H1 (cell line): ENCODE data around the gene CCDC33. TPM values are rescaled to one million over a fixed set of nuclear protein-coding genes. Genes with fewer than 3 reads are reported as not detected.

ENCODE experiments used
- CTCF ChIA-PET: fragments of 300-600 bp; sonication (Branson Sonifier 250); formaldehyde crosslinking; loops from one replicate; lab custom pipeline; 2021; ENCODE audit not compliant: partially characterized antibody; lab: Charles Lee
- POLR2A ChIA-PET: fragments of 300-600 bp; sonication (Branson Sonifier 250); formaldehyde crosslinking; loops from one replicate; lab custom pipeline; 2021; ENCODE audit warnings: inconsistent platforms; ENCODE audit not compliant: partially characterized antibody; lab: Charles Lee
- DNase-seq, 2 experiments: peaks; one replicate each; pipeline versions ENCODE4 v3.0.0 to v3.0.0-alpha.2; 2010 to 2022; ENCODE audit warnings: low spot score in 2 of 2, low read depth in 1 of 2, mixed read lengths in 1 of 2
- FAIRE-seq: peaks from 2 replicates; lab custom pipeline; 2011; peaks lifted over from hg19 to GRCh38; lab: Jason Lieb, UNC
- H2AFZ ChIP-seq: 2 replicates; pipeline ENCODE4 v1.8.1; 2012; ENCODE audit warnings: low read length, inconsistent platforms
- H2AK5ac ChIP-seq: 2 replicates; pipeline ENCODE4 v1.6.1; 2013; ENCODE audit warnings: low read depth, low read length
- H2BK120ac ChIP-seq: replicated peaks from 2 replicates; pipeline ENCODE3; 2013; ENCODE audit warnings: low read depth, low read length, inconsistent platforms
- H2BK12ac ChIP-seq: 2 replicates; pipeline ENCODE4 v1.6.1; 2013; ENCODE audit warnings: low read depth, low read length
- H2BK15ac ChIP-seq: 2 replicates; pipeline ENCODE4 v1.6.1; 2013; ENCODE audit warnings: low read length
- H2BK20ac ChIP-seq: 2 replicates; pipeline ENCODE4 v1.6.1; 2013; ENCODE audit warnings: low read length
- H2BK5ac ChIP-seq: 2 replicates; pipeline ENCODE4 v1.6.1; 2013; ENCODE audit warnings: low read depth, low read length
- H3K14ac ChIP-seq: 2 replicates; pipeline ENCODE4 v1.6.1; 2013; ENCODE audit warnings: inconsistent platforms; ENCODE audit not compliant: insufficient read length
- H3K18ac ChIP-seq: 2 replicates; pipeline ENCODE4 v1.6.1; 2013; ENCODE audit warnings: low read length; ENCODE audit errors: extremely low read depth
- H3K23ac ChIP-seq: 2 replicates; pipeline ENCODE4 v1.6.1; 2013; ENCODE audit warnings: inconsistent platforms; ENCODE audit not compliant: insufficient read length
- H3K23me2 ChIP-seq: 2 replicates; pipeline ENCODE4 v1.6.1; 2013; ENCODE audit warnings: low read depth, low read length
- H3K27ac ChIP-seq: 2 replicates; pipeline ENCODE4 v1.6.1; 2011; ENCODE audit warnings: low read depth, low read length, inconsistent platforms
- H3K27me3 ChIP-seq, 4 experiments: replicated peaks in 1 of 4; 1 replicate in 1 of 4; 2 replicates in 3 of 4; pipeline versions ENCODE4 v1.6.1 to v1.8.1; 2011 to 2013; ENCODE audit warnings: low read length in 3 of 4, mild to moderate bottlenecking in 3 of 4, inconsistent platforms in 2 of 4, mixed read lengths in 2 of 4, moderate library complexity in 1 of 4; ENCODE audit not compliant: control insufficient read depth in 3 of 4, insufficient read depth in 3 of 4; ENCODE audit errors: extremely low read depth in 1 of 4
- H3K36me3 ChIP-seq, 4 experiments: 2 replicates each; pipeline versions ENCODE4 v1.6.1 to v1.8.1; 2011 to 2013; ENCODE audit warnings: mild to moderate bottlenecking in 4 of 4, low read length in 3 of 4, moderate library complexity in 2 of 4, control low read depth in 1 of 4, inconsistent platforms in 1 of 4; ENCODE audit not compliant: insufficient read depth in 4 of 4, control insufficient read depth in 2 of 4
- H3K4ac ChIP-seq: replicated peaks from 2 replicates; pipeline ENCODE3; 2013; ENCODE audit warnings: low read length, low read depth, mixed read lengths, inconsistent platforms; ENCODE audit not compliant: insufficient read length
- H3K4me1 ChIP-seq, 4 experiments: replicated peaks in 1 of 4; 1 replicate in 1 of 4; 2 replicates in 3 of 4; pipeline versions ENCODE4 v1.6.1 to v1.8.1; 2011 to 2013; ENCODE audit warnings: low read length in 3 of 4, inconsistent platforms in 2 of 4, mixed read lengths in 1 of 4; ENCODE audit not compliant: insufficient read depth in 4 of 4, control insufficient read depth in 3 of 4
- H3K4me2 ChIP-seq, 2 experiments: 2 replicates each; pipeline versions ENCODE4 v1.6.1 to v1.8.1; 2011 to 2013; ENCODE audit warnings: low read depth in 2 of 2, low read length in 2 of 2, control low read depth in 1 of 2, inconsistent platforms in 1 of 2, mild to moderate bottlenecking in 1 of 2; ENCODE audit not compliant: insufficient read depth in 1 of 2
- H3K4me3 ChIP-seq, 4 experiments: fragments of 200-600, 300-600 bp in 1 of 4; sonication (generic), shearing (Covaris generic), sonication (Bioruptor Twin) in 1 of 4; 2 replicates each; pipeline versions ENCODE4 v1.5.1 to v1.8.1; 2011 to 2016; ENCODE audit warnings: low read length in 4 of 4, low read depth in 3 of 4, control low read depth in 2 of 4, inconsistent platforms in 2 of 4, mild to moderate bottlenecking in 2 of 4, mixed read lengths in 1 of 4, moderate library complexity in 1 of 4; ENCODE audit not compliant: insufficient read depth in 2 of 4; ENCODE audit errors: extremely low read depth in 1 of 4
- H3K56ac ChIP-seq: replicated peaks from 2 replicates; pipeline ENCODE3; 2013; ENCODE audit warnings: low read depth, mild to moderate bottlenecking, mixed read lengths, low read length, inconsistent platforms; ENCODE audit not compliant: insufficient read length
- H3K79me1 ChIP-seq: 2 replicates; pipeline ENCODE4 v1.6.1; 2013; ENCODE audit warnings: low read depth, low read length, control low read depth
- H3K79me2 ChIP-seq, 2 experiments: 2 replicates each; pipeline versions ENCODE4 v1.6.1 to v1.8.1; 2012 to 2013; ENCODE audit warnings: low read length in 2 of 2, mild to moderate bottlenecking in 2 of 2, inconsistent platforms in 1 of 2; ENCODE audit not compliant: insufficient read depth in 2 of 2, control insufficient read depth in 1 of 2
- H3K9ac ChIP-seq, 4 experiments: replicated peaks in 1 of 4; 1 replicate in 1 of 4; 2 replicates in 3 of 4; pipeline versions ENCODE4 v1.6.1 to v1.8.1; 2011 to 2013; ENCODE audit warnings: low read depth in 3 of 4, low read length in 3 of 4, control low read depth in 2 of 4, mild to moderate bottlenecking in 2 of 4, moderate library complexity in 2 of 4, inconsistent platforms in 1 of 4; ENCODE audit errors: extremely low read depth in 1 of 4
- H3K9me3 ChIP-seq, 2 experiments: 2 replicates each; pipeline versions ENCODE4 v1.6.1 to v1.8.1; 2012 to 2013; ENCODE audit warnings: mild to moderate bottlenecking in 2 of 2, moderate library complexity in 2 of 2, control low read depth in 1 of 2, inconsistent platforms in 1 of 2, low read depth in 1 of 2, low read length in 1 of 2, mixed read lengths in 1 of 2; ENCODE audit not compliant: insufficient read depth in 2 of 2
- H4K20me1 ChIP-seq, 2 experiments: replicated peaks in 1 of 2; 2 replicates each; pipeline versions ENCODE3 to v1.8.1; 2011 to 2013; ENCODE audit warnings: inconsistent platforms in 2 of 2, low read length in 2 of 2, mild to moderate bottlenecking in 1 of 2; ENCODE audit not compliant: insufficient read depth in 2 of 2, control insufficient read depth in 1 of 2
- H4K5ac ChIP-seq: 2 replicates; pipeline ENCODE4 v1.6.1; 2013; ENCODE audit warnings: low read length, low read depth, mixed read lengths, inconsistent platforms; ENCODE audit not compliant: insufficient read length
- H4K8ac ChIP-seq: 2 replicates; pipeline ENCODE4 v1.8.0; 2013; ENCODE audit warnings: mild to moderate bottlenecking, moderate library complexity, low read length, inconsistent platforms; ENCODE audit not compliant: insufficient read depth; ENCODE audit errors: extremely low read depth
- H4K91ac ChIP-seq: replicated peaks from 2 replicates; pipeline ENCODE3; 2013; ENCODE audit warnings: low read length, mixed read lengths, inconsistent platforms; ENCODE audit not compliant: insufficient read length
- ASH2L ChIP-seq: fragments of 200-600, 300-600 bp; sonication (generic); IDR thresholded peaks from one replicate; pipeline ENCODE4 v1.7.1; 2017; ENCODE audit warnings: low read length
- CTCF ChIP-seq, 3 experiments: IDR thresholded peaks; 1 replicate in 2 of 3; 2 replicates in 1 of 3; pipeline versions ENCODE4 v1.5.1 to v1.6.1; 2011; ENCODE audit warnings: low read length in 3 of 3, mild to moderate bottlenecking in 3 of 3, inconsistent platforms in 2 of 3, low read depth in 1 of 3, moderate library complexity in 1 of 3; ENCODE audit not compliant: insufficient read depth in 1 of 3; ENCODE audit errors: control extremely low read depth in 1 of 3
- GABPA ChIP-seq: IDR thresholded peaks from 2 replicates; pipeline ENCODE4 v1.6.1; 2011; ENCODE audit warnings: mild to moderate bottlenecking, low read length, moderate library complexity, borderline replicate concordance; ENCODE audit not compliant: insufficient read depth
- HDAC6 ChIP-seq: IDR thresholded peaks from one replicate; pipeline ENCODE4 v1.7.1; 2012; ENCODE audit warnings: low read depth, mild to moderate bottlenecking, inconsistent platforms, low read length, moderate library complexity
- KDM5A ChIP-seq: fragments of 200-600 bp; IDR thresholded peaks from 2 replicates; pipeline ENCODE4 v1.7.1; 2012; ENCODE audit warnings: mild to moderate bottlenecking, low read length, inconsistent platforms, mixed read lengths
- RFX5 ChIP-seq: IDR thresholded peaks from 2 replicates; pipeline ENCODE4 v1.6.1; 2011; ENCODE audit warnings: low read depth, low read length, improper control_type of control experiment, borderline replicate concordance
- RNF2 ChIP-seq: fragments of 200-900, 300-1000 bp; sonication (generic); IDR thresholded peaks from 2 replicates; pipeline ENCODE4 v1.7.1; 2016; ENCODE audit warnings: borderline replicate concordance, low read depth, mild to moderate bottlenecking, antibody characterized with exemption, low read length; ENCODE audit not compliant: poor library complexity, severe bottlenecking; ENCODE audit errors: missing control alignments
- SAP30 ChIP-seq: fragments of 300-600 bp; sonication (generic); IDR thresholded peaks from 2 replicates; pipeline ENCODE4 v1.7.1; 2012; ENCODE audit warnings: low read length, moderate library complexity, mild to moderate bottlenecking, inconsistent platforms; ENCODE audit not compliant: insufficient read depth, insufficient replicate concordance
- SUZ12 ChIP-seq: fragments of 200-600 bp; sonication (generic); IDR thresholded peaks from 2 replicates; pipeline ENCODE4 v1.6.1; 2012; ENCODE audit warnings: mild to moderate bottlenecking, inconsistent platforms, low read length, moderate library complexity, mixed read lengths
- WGBS, 2 experiments: shearing (Covaris generic) in 1 of 2; methylation state at CpG; one replicate each; pipeline versions ENCODE4 v1.1.6 to v1.1.7; 2013 to 2015; ENCODE audit warnings: low lambda C conversion rate in 2 of 2, mixed read lengths in 2 of 2, inconsistent platforms in 1 of 2, low coverage in 1 of 2, missing lambda C conversion rate in 1 of 2; ENCODE audit not compliant: insufficient replicate concordance in 2 of 2, insufficient coverage in 1 of 2, insufficient read length in 1 of 2; ENCODE audit errors: extremely low coverage in 1 of 2, missing lambda C conversion rate in 1 of 2; 5-methylcytosine and 5-hydroxymethylcytosine counted together
- polyA plus RNA-seq, 7 experiments: library from polyadenylated mRNA; depleted of rRNA in 3 of 7; stranded (reverse) in 5 of 7; unstranded in 2 of 7; fragments of >200 nt in 5 of 7; fragments of 200-250 nt in 2 of 7; gene quantifications; 1 replicate in 5 of 7; 2 replicates in 1 of 7; 4 replicates in 1 of 7; pipeline versions ENCODE4 v1.2.1 to v1.2.3, GENCODE V29; 2011 to 2013; ENCODE audit warnings: missing spikeins in 2 of 7, mixed read lengths in 2 of 7
- total RNA-seq: library from RNA; stranded (reverse); fragmentation: NEBNext Ultra II Directional; extraction: Animal tissue kit (Norgen Biotek cat#: 25700); gene quantifications from 2 replicates; pipeline ENCODE4 v1.2.1, GENCODE V29; 2021

Gene CCDC33
- total and polyA plus RNA-seq, 2 of the 8 experiments (the other 6 are each of a cell fraction or from before 2014, with no cell fraction given): 2.0 to 2.7 TPM

GRCh38 chr15:74199297-74199652 is 36.9 kb upstream of the CCDC33 start:
- Histone ChIP-seq H2BK15ac (0 out of 2 replicates have a peak overlapping the region, but pooled peaks have one; percentile 46), H3K23ac (no peak overlapping the region), H3K4me2 (no peak overlapping the region), H4K91ac (no peak overlapping the region), H3K23me2 (peaks cover 4% of the 10 kb centered on the region; the same call in 1 of the 2 replicates), H3K9me3 (no peaks in the 10 kb centered on the region), H4K8ac (no peak overlapping the region), H2AK5ac (no peak overlapping the region), H2AFZ (no peak overlapping the region), H3K56ac (no peak overlapping the region), H3K27me3 (no peaks in the 10 kb centered on the region), H4K20me1 (no peaks in the 10 kb centered on the region), H3K14ac (no peak overlapping the region), H3K4me3 (no peak overlapping the region), H3K27ac (no peak overlapping the region), H3K9ac (no peak overlapping the region), H2BK20ac (no peak overlapping the region), H3K36me3 (no peaks in the 10 kb centered on the region), H2BK120ac (no peak overlapping the region), H3K79me1 (peaks cover 3% of the 10 kb centered on the region; the same call in 1 of the 2 replicates), H3K4ac (peak overlapping the region; percentile 41), H2BK5ac (no peak overlapping the region; the same call in 1 of the 2 replicates), H3K4me1 (peaks cover 0 to 38% (median 27%) of the 10 kb centered on the region in 4 experiments; a peak in 6 of 7 replicates), H3K18ac (no peak overlapping the region), H2BK12ac (peak overlapping the region; percentile 68; the same call in 1 of the 2 replicates), H3K79me2 (0 out of 4 replicates have a peak, but pooled peaks cover 0 to 4% of the 10 kb centered on the region in 2 experiments), H4K5ac (no peak overlapping the region)
- 94% methylated on average over 6 of the region's 6 CpGs; no CpG with 5 or more reads in 1 of the 2 experiments for WGBS, 2 experiments
- FAIRE-seq (no peak), DNase-seq (no peak)
- CTCF ChIA-PET: interaction anchor here (1.2 to 6.1 kb wide), 11 partner anchors 10 to 123 kb away, joined by 3 to 38 read pairs (median 6); partner anchors contain the start of genes ISLR and ISLR2
- POLR2A ChIA-PET: interaction anchor here (0.8 to 7.3 kb wide), 3 partner anchors 10 to 16 kb away, joined by 4 to 76 read pairs (median 58); no protein-coding TSS in a partner anchor
- TF ChIP-seq RNF2: no peak
- no peak for TF ChIP-seq ASH2L
- TF ChIP-seq CTCF (IDR thresholded peaks at IDR 0.05; ENCODE audit: control extremely low read depth in 1 of 3, insufficient read depth in 1 of 3, low read depth in 1 of 3, low read length in 3 of 3): no peak
- TF ChIP-seq GABPA: no peak
- no peak for TF ChIP-seq SAP30
- TF ChIP-seq KDM5A: no peak
- no peak for TF ChIP-seq HDAC6
- no peak for TF ChIP-seq SUZ12
- no peak for TF ChIP-seq RFX5
